WTC11 (cell line): ENCODE results near the gene LCN1.

Source experiments
- AFF4 ChIP-seq: sonication (generic); formaldehyde crosslinking; IDR thresholded peaks from 2 replicates; pipeline ENCODE4 v1.8.1; 2023; ENCODE audit warnings: mild to moderate bottlenecking, missing genetic modification reagents, borderline replicate concordance
- CREB1 ChIP-seq: sonication (generic); formaldehyde crosslinking; IDR thresholded peaks from 2 replicates; pipeline ENCODE4 v1.8.0; 2023; ENCODE audit warnings: mild to moderate bottlenecking, missing genetic modification reagents
- CREM ChIP-seq: sonication (generic); formaldehyde crosslinking; IDR thresholded peaks from 2 replicates; pipeline ENCODE4 v1.8.1; 2022; ENCODE audit warnings: mild to moderate bottlenecking, missing genetic modification reagents, moderate library complexity
- CTCF ChIP-seq: fragments of 200-600 bp; IDR thresholded peaks from 2 replicates; pipeline ENCODE4 v1.8.0; 2022; ENCODE audit warnings: antibody characterized with exemption
- ESRRA ChIP-seq: sonication (generic); formaldehyde crosslinking; IDR thresholded peaks from 2 replicates; pipeline ENCODE4 v1.8.1; 2022; ENCODE audit warnings: mild to moderate bottlenecking, missing genetic modification reagents, borderline replicate concordance
- IRF1 ChIP-seq: sonication (generic); formaldehyde crosslinking; IDR thresholded peaks from 2 replicates; pipeline ENCODE4 v1.8.0; 2023; ENCODE audit warnings: missing genetic modification reagents
- JAZF1 ChIP-seq: fragments of 250-450 bp; sonication (Bioruptor Pico); IDR thresholded peaks from 2 replicates; pipeline ENCODE4 v1.9.0; 2021; ENCODE audit warnings: moderate library complexity, mild to moderate bottlenecking, inconsistent platforms
- MAX ChIP-seq: sonication (generic); formaldehyde crosslinking; IDR thresholded peaks from 2 replicates; pipeline ENCODE4 v1.8.0; 2022; ENCODE audit warnings: mild to moderate bottlenecking, missing genetic modification reagents
- NFATC4 ChIP-seq: fragments of 250-450 bp; sonication (Bioruptor Pico); IDR thresholded peaks from 2 replicates; pipeline ENCODE4 v1.9.0; 2021; ENCODE audit warnings: mild to moderate bottlenecking
- NR2C2 ChIP-seq: sonication (generic); formaldehyde crosslinking; IDR thresholded peaks from 2 replicates; pipeline ENCODE4 v1.8.0; 2022; ENCODE audit warnings: mild to moderate bottlenecking, missing genetic modification reagents
- NR3C1 ChIP-seq: sonication (generic); formaldehyde crosslinking; conservative IDR thresholded peaks from 2 replicates; pipeline ENCODE4 v1.8.1; 2023; ENCODE audit warnings: low read depth, mild to moderate bottlenecking, missing genetic modification reagents
- ZNF396 ChIP-seq: fragments of 250-450 bp; sonication (Bioruptor Pico); IDR thresholded peaks from 2 replicates; pipeline ENCODE4 v1.8.0; 2021; ENCODE audit warnings: mild to moderate bottlenecking, moderate library complexity, borderline replicate concordance

- TF ChIP-seq ZNF396 (CRISPR knock-in tag) (no peak), CTCF (no peak), ESRRA (CRISPR knock-in tag) (no peak), CREB1 (CRISPR knock-in tag) (no peak), IRF1 (CRISPR knock-in tag) (no peak), NFATC4 (CRISPR knock-in tag) (no peak), JAZF1 (CRISPR knock-in tag) (no peak), MAX (no peak), NR2C2 (CRISPR knock-in tag) (no peak), AFF4 (CRISPR knock-in tag) (no peak), CREM (no peak), NR3C1 (no peak)
Observed at GRCh38 chr9:135555910-135556309, 34.7 kb downstream of the LCN1 start.
